ENCODE measurements around the gene ZNF222. TPM values are rescaled to one million over a fixed set of nuclear protein-coding genes. Genes with fewer than 3 reads are reported as not detected.
A peak's percentile ranks its signal among the peaks of the same experiment; 100 is the strongest.

ZNF222 gene
- total RNA-seq, result 3.1 TPM

DNA sequence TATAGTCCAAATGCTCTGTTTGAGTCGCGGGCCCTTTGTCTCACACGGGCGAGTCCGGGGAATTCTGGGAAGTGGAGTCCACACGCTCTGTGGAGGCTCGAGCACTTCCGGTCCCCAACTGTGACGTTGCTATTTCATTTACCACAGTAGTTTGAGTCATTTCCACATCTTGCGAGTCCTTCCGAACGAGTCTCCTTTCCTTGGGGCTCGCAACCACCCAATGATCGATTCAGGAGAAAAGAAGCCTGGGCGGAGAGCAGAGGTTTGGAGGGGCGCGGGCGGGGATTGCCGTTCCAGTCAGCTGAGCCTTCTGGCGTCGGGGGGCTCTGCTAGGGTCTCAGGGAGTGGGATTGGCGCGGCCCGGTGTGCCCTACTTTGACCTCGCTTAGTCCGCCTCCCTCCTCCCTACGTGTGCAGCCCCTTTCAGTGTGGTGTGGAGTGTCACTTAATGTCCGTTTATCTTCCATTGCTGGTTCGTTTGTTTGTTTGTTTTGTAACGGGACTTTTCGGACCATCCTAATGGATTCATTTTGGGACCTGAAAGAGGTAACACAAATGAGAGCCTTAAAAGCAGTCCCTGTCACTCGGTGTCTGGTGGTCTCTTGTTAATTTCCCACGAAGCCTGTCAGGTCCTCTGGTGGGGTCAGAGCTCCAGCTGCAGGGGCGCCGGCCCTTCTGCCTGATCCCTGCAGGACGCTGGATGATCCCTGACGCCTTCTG, at the start of gene ZNF222:
ZNF222 (plus strand) TSS at position 163 of the 720 bp plus-strand sequence; CDS start at position 221, 58 bp downstream.
- ATAC-seq (peak; percentile 100), DNase-seq (ENCODE audit: low spot score) (peak; percentile 87)
- intact Hi-C loops (cut with DNase I), result no loop called here

DNA sequence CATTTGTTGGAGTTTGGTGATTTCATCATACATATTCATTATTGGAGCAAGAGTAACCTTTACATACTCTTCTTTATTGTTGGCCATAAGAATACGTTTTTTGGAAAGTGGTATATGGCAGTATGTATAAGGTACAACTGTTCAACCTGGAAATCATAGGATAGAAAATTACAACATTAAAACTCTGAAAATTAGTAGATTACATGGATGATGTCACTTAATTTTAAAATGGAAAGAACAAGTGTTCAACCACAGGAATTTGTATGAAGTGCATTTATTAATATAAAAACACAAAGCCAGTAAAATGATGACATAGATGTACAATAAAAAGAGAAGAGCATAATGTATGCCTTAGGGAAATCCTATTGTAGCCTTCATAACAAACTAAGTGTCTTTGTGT, 48.4 kb upstream of the ZNF222 start:
- ATAC-seq (no peak), DNase-seq (ENCODE audit: low spot score) (no peak)
- intact Hi-C loops (cut with DNase I), result no loop called here

DNA sequence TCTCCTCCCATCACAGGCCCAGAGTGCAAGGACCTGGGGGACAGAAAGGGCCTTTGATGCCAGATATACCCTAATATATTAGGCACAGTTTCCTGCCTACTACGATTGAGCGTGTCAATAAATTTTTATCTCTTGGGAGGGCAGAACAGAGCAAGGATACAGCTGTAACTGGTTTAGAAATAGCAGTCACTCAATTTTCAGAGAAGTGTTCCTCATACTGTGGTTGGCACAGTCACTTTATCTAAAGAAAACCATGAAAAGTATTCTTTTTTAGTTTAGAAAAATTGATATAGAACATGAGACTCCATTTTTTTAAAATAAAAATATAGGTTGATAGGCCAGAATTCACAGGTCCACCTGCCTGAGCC, 41.7 kb upstream of the ZNF222 start:
- ATAC-seq, result no peak

DNA sequence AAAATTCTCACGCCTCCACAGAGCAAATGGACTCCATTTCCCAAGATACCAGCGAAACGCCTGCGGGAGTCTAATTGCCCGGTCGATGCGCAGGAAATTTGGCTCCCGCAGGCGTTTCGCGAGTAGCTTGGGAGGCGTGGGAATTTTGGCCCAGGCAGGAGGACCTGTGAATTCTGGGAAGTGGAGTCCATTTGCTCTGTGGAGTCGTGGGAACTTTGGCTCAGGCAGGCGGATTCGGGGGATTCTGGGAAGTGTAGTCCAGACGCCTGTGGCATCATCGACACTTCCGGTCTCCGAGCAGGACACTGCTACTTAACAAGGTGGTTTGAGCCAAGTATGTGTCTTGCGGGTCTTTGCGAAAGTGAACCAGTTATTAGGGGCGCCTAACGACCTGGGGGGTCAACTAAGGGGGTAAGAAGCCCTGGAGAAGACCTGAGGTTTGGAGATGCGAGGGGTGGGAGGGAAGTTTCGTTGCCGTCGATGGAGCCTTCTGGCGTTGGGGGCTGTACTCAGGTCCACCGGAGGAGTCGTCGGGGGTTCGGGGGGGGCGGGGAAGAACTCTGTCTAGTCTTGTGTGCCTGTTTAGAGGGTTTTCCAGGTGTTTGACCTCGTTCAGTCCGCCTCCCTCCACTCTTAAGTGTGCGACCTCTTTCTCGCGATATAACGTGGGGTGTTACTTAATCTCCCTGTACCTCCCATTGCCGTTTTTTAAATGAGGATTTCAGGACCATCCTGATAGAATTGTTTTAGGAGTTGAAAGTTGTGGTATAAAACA, 41.1 kb upstream of the ZNF222 start, which contains the start of gene ZNF155:
ZNF155 (plus strand) TSS at position 277 of the 775 bp plus-strand sequence. CDS start 4,356 bp downstream, outside the sequence.
- intact Hi-C loops (cut with DNase I), result no loop called here
- DNase-seq (ENCODE audit: low spot score) (peak; percentile 90), ATAC-seq (peak; percentile 100)

More for the DNA sequence above, 41.7 kb upstream of the ZNF222 start:
- intact Hi-C loops (cut with DNase I), result no loop called here
- no peak for DNase-seq (ENCODE audit: low spot score)

DNA sequence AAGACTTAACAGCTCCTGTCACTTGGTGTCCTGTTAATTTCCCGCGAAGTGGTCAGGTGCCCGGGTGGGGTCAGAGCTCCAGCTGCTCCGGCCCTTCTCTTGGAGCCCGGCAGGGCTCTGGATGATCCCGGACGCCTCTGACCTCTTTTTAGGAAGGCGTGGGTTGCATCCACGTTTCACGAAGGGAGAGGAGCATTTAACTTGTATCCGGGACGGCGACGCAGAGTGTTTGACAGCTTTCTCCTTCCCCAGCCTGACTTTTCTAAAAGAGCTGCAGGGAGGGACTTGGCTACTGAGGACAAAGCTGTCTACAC, 40.5 kb upstream of the ZNF222 start:
- ATAC-seq, result peak; percentile 51
- DNase-seq (ENCODE audit: low spot score), result no peak
- intact Hi-C loops (cut with DNase I), result no loop called here

DNA sequence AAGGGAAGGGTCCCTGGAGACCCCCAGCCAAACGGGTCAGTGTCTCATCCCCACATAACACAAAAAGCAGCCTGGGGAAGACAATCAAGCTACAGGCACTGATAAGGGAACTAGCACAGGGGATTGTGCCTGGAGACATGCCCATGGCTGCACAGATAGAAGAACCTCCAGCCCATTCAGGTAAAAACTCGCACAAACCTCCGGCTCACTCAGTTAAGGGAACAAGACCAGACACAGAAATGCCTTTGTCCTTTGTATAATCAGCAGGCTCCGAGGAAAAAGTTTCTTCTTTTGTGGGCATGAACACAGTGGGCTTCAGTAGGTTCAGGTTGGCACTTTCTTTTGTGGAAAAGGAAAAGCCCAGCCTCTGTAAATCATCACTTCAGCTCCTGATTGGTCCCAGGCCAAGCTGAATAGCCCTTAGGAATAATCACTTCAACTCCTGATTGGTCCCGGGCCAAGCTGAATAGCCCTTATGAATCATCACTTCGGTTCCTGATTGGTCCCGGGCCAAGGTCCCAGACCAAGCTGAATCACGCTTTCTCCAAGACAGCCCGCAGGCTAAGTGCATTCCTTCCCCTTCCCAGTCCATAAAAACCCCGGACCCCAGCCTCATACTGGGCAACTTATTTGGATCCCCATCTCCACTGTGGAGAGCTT, 27.4 kb upstream of the ZNF222 start:
- DNase-seq (ENCODE audit: low spot score) (no peak), ATAC-seq (no peak)
- intact Hi-C loops (cut with DNase I), result no loop called here

DNA sequence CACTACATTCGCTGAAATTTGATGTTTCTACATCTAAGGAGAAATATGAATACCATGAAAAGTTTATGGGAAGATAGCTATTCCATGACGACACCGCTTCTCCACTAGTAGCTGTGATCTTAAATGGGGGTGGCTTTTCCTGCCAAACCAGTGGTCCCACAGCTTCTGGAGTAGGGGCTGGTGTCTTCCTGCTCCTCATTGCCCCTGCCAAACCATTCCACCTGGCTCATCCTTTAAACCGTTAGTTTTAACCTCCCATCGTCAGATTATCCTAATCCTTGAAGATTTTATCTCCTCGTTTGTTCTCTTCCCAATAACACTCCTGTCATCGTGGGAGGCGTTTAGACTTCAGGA, 23.0 kb upstream of the ZNF222 start:
- intact Hi-C loops (cut with DNase I), result no loop called here
- DNase-seq (ENCODE audit: low spot score) (no peak), ATAC-seq (no peak)

DNA sequence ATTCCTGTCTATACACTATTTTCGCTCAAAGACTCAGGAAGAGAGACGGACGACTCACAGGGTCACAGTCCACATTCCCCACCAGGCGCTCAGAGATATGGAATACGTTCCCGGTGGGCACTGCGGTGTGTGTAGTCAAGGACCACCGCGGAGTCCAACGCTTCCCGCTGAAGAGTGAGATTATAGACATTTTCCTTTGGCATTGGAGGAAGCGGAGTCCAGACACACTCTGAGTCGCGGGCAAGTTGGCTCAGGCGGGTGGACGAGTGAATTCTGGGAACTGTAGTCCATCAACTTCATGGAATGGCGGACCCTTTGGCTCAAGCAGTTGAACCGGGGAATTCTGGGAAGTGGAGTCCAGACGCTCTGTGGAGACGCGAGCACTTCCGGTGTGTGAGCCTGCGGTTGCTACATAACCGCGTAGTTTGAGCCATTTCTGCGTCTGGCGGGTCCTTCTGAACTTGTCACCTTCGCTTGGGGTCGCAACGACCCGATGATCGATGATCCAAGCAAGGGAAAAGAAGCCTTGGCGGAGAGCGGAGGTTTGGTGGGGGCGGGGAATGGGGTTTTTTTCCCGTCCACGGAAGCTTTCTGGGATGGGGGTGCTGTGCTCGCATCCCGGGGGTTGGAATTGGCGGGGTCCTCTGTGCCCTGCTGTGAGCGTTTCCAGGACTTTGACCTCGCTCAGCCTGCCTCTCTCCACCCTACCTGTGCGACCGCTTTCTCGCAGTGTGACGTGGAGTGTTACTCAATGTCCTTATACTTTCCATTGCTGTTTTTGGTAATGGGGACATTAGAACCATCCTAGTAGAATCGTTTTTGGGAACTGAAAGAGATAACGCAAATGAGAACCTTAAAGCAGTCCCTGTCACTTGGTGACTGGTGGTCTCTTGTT, 22.4 kb upstream of the ZNF222 start, which contains the start of gene ZNF230:
ZNF230 (plus strand) TSS at position 392 of the 895 bp plus-strand sequence. CDS start 4,122 bp downstream, outside the sequence.
- DNase-seq (ENCODE audit: low spot score) (peak; percentile 93), ATAC-seq (peak; percentile 100)
- intact Hi-C loops (cut with DNase I), result no loop called here

DNA sequence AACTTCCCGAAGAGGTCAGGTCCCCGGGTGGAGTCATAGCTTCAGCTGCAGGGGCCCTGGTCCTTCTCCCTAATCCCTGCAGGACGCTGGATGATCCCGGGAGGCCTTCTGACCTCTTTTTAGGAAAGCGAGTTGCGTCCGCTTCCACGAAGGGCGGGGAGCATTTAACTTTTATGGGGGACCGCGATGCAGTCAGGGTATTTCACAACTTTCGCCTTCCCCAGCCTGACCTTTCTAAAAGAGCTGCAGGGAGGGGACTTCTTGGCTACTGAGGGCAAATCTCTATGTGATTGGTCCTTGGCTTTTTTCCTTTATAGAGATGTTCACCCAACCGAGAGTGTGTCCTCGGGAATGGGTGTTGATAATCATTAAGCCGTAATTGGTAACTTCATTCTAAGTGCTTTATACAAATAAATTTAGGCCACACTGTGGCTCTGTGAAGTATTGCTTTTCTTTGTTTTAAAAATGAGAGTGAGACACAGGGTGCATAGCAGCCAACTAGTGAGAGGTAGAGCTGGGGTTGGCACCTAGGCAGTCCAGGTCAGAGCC, 21.6 kb upstream of the ZNF222 start:
- ATAC-seq, result peak; percentile 5
- intact Hi-C loops (cut with DNase I), result no loop called here
- no peak for DNase-seq (ENCODE audit: low spot score)

DNA sequence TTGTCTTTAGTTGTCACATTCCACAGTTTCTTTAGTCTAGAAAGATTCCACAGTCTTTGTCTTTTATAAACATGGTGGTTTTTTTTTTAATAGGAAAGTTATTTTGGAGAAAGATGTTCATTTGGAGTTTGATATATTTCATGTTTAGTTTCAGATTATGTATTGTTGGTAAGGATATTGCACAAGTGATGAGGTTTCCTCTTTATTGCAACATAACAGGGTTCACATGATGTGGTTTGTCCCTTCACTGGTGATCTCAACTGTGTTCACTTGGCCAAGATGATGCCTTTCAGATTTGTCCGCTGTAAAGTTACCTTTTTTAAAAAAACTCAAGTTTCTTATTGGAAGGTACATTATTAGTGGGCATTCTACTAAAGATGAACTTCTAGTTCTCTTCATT, 19.2 kb upstream of the ZNF222 start:
- DNase-seq (ENCODE audit: low spot score) (no peak), ATAC-seq (no peak)
- intact Hi-C loops (cut with DNase I), result no loop called here

DNA sequence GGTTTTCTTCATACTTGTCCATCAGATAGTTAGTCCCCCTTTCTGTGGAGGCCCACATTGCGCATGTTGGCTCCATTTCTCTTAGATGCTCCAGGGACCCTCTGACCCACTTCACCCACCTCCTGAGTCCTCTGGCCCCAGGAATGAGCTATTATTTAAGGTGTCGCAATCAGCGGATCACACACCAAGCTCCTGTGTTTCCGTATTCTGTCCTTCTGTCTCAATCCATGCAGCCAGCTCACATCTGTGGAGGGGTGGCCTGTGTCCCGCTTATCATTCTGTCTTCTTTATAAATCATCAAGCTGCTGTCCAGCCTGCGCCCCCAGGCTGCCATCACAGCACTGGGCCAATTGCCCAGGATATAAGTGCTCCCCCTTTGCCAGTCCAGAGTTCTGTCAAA, 17.7 kb upstream of the ZNF222 start:
- ATAC-seq (no peak), DNase-seq (ENCODE audit: low spot score) (no peak)
- intact Hi-C loops (cut with DNase I), result no loop called here

DNA sequence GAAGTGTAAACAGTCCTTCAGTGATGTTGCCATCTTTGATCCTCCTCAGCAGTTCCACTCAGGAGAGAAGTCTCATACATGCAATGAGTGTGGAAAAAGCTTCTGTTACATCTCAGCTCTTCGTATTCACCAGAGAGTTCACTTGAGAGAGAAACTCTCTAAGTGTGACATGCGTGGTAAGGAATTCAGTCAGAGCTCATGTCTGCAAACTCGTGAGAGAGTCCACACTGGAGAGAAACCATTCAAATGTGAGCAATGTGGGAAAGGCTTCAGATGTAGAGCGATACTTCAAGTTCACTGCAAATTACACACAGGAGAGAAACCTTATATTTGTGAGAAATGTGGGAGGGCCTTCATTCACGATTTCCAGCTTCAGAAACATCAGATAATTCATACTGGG, 14.7 kb upstream of the ZNF222 start:
- intact Hi-C loops (cut with DNase I), result no loop called here
- no peak for ATAC-seq

DNA sequence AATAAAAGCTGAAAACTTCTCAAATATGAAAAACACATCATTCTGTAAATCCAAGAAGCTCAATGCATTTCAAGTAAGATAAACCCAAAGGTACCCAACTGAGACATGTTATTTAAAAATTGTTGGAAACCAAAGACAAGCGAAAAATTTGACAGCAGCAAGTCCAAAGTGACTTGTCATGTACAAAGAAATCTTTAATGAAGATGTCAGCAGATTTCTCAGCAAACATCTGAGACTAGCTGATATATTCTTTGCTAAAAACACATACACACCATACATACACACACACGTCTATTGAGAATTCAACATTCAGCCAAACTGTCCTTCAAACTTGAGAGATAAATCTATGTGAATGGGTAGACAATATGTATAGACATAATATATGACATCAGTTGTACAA, 5.7 kb upstream of the ZNF222 start:
- DNase-seq (ENCODE audit: low spot score), result no peak
- no peak for ATAC-seq
- intact Hi-C loops (cut with DNase I), result no loop called here

More for the DNA sequence above, 14.7 kb upstream of the ZNF222 start:
- DNase-seq (ENCODE audit: low spot score), result no peak

DNA sequence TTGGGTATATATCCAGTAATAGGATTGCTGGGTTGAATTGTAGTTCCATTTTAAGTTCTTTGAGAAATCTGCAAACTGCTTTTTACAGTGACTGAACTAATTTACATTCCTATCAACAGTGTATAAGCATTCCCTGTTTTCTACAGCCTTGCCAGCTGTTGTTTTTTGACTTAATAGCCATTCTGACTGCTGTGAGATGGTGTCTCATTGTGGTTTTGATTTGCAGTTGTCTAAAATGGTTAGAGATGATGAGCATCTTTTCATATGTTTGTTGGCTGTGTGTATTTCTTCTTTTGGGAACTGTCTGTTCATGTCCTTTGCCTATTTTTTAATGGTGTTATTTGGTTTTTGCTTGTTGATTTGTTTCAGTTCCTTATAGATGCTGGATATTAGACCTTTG, 4.0 kb upstream of the ZNF222 start:
- ATAC-seq (no peak), DNase-seq (ENCODE audit: low spot score) (no peak)
- intact Hi-C loops (cut with DNase I), result no loop called here

DNA sequence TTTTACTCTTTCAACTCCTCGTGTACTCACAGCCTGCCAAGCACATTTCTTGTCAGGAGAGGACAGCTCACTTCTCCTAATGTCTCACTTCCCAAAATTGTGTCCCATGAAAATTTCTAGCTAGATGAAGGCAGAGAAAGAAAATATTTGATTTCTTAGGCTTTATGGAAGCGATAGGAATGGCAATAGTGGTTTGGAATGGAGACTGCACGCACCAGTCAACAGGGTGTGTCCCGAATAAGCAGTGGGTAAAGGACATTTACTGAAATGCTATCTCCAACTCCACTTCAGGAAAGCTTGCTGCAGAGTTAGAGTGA, 321 bp upstream of the ZNF222 start:
- peak; percentile 26 for ATAC-seq
- no peak for DNase-seq (ENCODE audit: low spot score)
- intact Hi-C loops (cut with DNase I), result no loop called here

DNA sequence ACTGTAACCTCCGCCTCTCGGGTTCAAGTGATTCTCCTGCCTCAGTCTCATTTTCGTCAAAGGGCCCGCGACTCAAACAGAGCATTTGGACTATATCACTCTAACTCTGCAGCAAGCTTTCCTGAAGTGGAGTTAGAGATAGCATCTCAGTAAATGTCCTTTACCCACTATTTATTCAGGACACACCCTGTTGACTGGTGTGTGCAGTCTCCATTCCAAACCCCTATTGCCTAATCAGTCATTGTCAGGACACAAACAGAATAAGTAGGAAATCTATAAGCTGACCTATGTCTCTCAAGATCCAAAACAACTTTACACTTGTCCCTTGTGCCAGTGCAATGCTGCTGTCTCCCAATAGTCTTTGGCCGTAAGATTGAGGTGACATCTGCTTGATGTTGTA, 1.4 kb downstream of the ZNF222 start:
- ATAC-seq, result no peak
- DNase-seq (ENCODE audit: low spot score), result no peak
- intact Hi-C loops (cut with DNase I), result no loop called here

DNA sequence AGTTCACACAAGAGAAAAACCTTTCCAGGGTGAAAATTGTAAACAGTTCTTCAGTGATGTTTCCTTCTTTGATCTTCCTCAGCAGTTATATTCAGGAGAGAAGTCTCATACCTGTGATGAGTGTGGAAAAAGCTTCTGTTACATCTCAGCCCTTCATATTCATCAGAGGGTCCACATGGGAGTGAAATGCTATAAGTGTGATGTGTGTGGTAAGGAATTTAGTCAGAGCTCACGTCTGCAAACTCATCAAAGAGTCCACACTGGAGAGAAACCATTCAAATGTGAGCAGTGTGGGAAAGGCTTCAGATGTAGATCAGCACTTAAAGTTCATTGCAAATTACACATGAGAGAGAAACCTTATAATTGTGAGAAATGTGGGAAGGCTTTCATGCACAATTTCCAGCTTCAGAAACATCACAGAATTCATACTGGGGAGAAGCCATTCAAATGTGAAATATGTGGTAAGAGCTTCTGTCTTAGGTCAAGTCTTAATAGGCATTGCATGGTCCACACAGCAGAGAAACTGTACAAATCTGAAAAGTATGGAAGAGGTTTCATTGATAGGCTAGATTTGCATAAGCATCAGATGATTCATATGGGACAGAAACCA, 6.9 kb downstream of the ZNF222 start:
- ATAC-seq, result no peak
- DNase-seq (ENCODE audit: low spot score), result no peak
- intact Hi-C loops (cut with DNase I), result no loop called here

DNA sequence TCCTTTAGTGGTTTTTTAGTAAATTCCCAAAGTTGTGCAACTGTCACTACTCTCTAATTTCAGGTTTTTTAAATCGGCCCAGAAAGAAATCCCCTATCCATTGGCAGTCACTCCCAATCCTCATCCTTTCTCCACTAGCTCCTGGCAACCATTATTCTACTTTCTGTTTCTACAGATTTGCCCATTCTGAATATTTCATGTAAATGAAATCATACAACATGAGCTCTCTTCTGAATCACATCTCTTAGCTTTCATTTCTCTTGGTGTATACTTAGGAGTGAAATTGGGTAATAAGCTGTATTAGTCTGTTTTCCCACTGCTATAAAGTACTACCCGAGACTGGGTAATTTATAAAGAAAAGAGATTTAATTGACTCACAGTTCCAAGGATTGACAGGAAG, 17.0 kb downstream of the ZNF222 start:
- ATAC-seq, result no peak
- intact Hi-C loops (cut with DNase I), result no loop called here
- DNase-seq (ENCODE audit: low spot score), result no peak

All from sciatic nerve (tissue), 2 donors.